Right lobe of liver (tissue), 6 donors: ENCODE results near the gene ZMYND12. TPM values are rescaled to one million over a fixed set of nuclear protein-coding genes. Genes with fewer than 3 reads are reported as not detected.
A peak's percentile ranks its signal among the peaks of the same experiment; 100 is the strongest.

Experiments used
- ATAC-seq, 4 donors: fragments of 200-7000 bp; cut with Tn5 transposase; one replicate each; pipeline ENCODE4 v1.9.1; 2020; ENCODE audit warnings: mild to moderate bottlenecking in 4 of 4, moderate library complexity in 4 of 4
- DNase-seq, 3 donors: peaks; one replicate each; pipeline ENCODE4 v3.0.0-alpha.2; 2020
- H3K27ac ChIP-seq, 3 donors: fragments of 200-600 bp; one replicate each; pipeline ENCODE4 v1.8.0; 2022
- H3K27me3 ChIP-seq, 2 donors: fragments of 200-600 bp; one replicate each; pipeline ENCODE4 v1.8.0; 2022
- H3K36me3 ChIP-seq, 4 donors: fragments of 200-600 bp; sonication (generic) in 1 of 4; one replicate each; pipeline versions ENCODE4 v1.5.1 to v1.8.0; 2017 to 2022; ENCODE audit warnings: control low read depth in 1 of 4
- H3K4me1 ChIP-seq, 4 donors: fragments of 200-600 bp; sonication (generic) in 1 of 4; one replicate each; pipeline versions ENCODE4 v1.5.1 to v1.8.0; 2017 to 2022; ENCODE audit warnings: control low read depth in 1 of 4
- H3K4me3 ChIP-seq, 3 donors: fragments of 200-600 bp; one replicate each; pipeline ENCODE4 v1.8.0; 2022
- H3K9me3 ChIP-seq, 4 donors: fragments of 200-600 bp; sonication (generic) in 1 of 4; one replicate each; pipeline versions ENCODE4 v1.5.1 to v1.8.0; 2017 to 2022; ENCODE audit warnings: control low read depth in 1 of 4
- CTCF ChIP-seq, 4 donors: fragments of 200-600 bp in 3 of 4; fragments of 450-650 bp in 1 of 4; IDR thresholded peaks; one replicate each; pipeline versions ENCODE4 v1.5.1 to v1.8.0; 2016 to 2022; ENCODE audit warnings: antibody characterized with exemption in 4 of 4, mild to moderate bottlenecking in 2 of 4
- POLR2A ChIP-seq: fragments of 450-650 bp; IDR thresholded peaks from one replicate; pipeline ENCODE4 v1.6.1; 2017; ENCODE audit warnings: antibody characterized with exemption, mild to moderate bottlenecking
- WGBS: methylation state at CpG from one replicate; pipeline ENCODE4 v1.1.6; 2018; ENCODE audit warnings: low coverage, low lambda C conversion rate; ENCODE audit not compliant: insufficient coverage; ENCODE audit errors: missing lambda C conversion rate; 5-methylcytosine and 5-hydroxymethylcytosine counted together
- intact Hi-C, 2 donors: fragments of 100-400 bp; cut with DNase I; formaldehyde crosslinking; loops; one replicate each; pipeline versions ENCODE4 v1.11.2 to v1.14.1; 2022
- small RNA-seq, 2 experiments: library from RNA; depleted of rRNA; stranded (forward); fragments of <200 nt; gene quantifications; one replicate each; pipeline ENCODE3, GENCODE V24; 2016
- total RNA-seq, 6 experiments: library from RNA; depleted of rRNA in 2 of 6; stranded (reverse); fragments of >200 nt in 2 of 6; fragmentation: NEBNext Ultra II Directional in 3 of 6; extraction: Animal tissue kit (Norgen Biotek cat#: 25700) in 3 of 6; gene quantifications; one replicate each; pipeline versions ENCODE4 v1.1.0 to v1.2.4, GENCODE V29; 2016 to 2023
- donor health status: DM: no; HTN: yes; CAD: no.
- donor health status: DM: no; HTN: no; CAD: no.
- donor health status: DM: no; HTN: no; CAD: no.
- donor health status: DM: no; HTN: yes; CAD: no.
- donor health status: DM: no; HTN: yes; CAD: no.

Gene ZMYND12
- total RNA-seq, 6 experiments from 2014 or later, result 1.5 to 7.3 (median 2.6) TPM

GRCh38 chr1:42381280-42381673, 74.5 kb downstream of the ZMYND12 start:
- peaks cover 0 to 5% (median 0%) of the 10 kb centered on the region in 4 donors for H3K4me1 ChIP-seq
- WGBS, result 15% methylated on average over 8 of the region's 8 CpGs
- DNase-seq, result no peak
- ATAC-seq, result no peak
- H3K36me3 ChIP-seq, result no peaks in the 10 kb centered on the region
- no peaks in the 10 kb centered on the region for H3K9me3 ChIP-seq
- no peak overlapping the region for H3K27ac ChIP-seq
- H3K27me3 ChIP-seq, result no peaks in the 10 kb centered on the region
- TF ChIP-seq POLR2A (no peak), CTCF (IDR thresholded peaks at IDR 0.05) (no peak)
- H3K4me3 ChIP-seq, result peak overlapping the region; percentile 44 to 62 (median 47)
- intact Hi-C loops, result no loop called here

GRCh38 chr1:42380586-42381279, 75.1 kb downstream of the ZMYND12 start, which contains the start of gene RIMKLA:
Gene RIMKLA, plus strand, starts transcription at chr1:42380792. Its CDS starts 143 bp downstream, at chr1:42380935.
- Histone ChIP-seq H3K27ac (no peak within 1 kb of the TSS), H3K4me1 (peaks cover 0 to 5% (median 0%) of the 10 kb centered on the region in 4 donors), H3K9me3 (no peaks in the 10 kb centered on the region), H3K27me3 (no peaks in the 10 kb centered on the region), H3K4me3 (peak within 1 kb of the TSS; percentile 44 to 62 (median 47)), H3K36me3 (no peaks in the 10 kb centered on the region)
- DNase-seq (peak; percentile 46 to 61 (median 58)), ATAC-seq (peak; percentile 86 to 94 (median 92))
- TF ChIP-seq CTCF (IDR thresholded peaks at IDR 0.05) (no peak), POLR2A (no peak)
- intact Hi-C loops, result no loop called here
- 0% methylated on average over 1 of the region's 101 CpGs for WGBS

Small RNA genes within 50 kb of the gene (small RNA-seq; reads per million reads assigned to genes)
- 0 reads per million in 2 experiments for gene TMSB4XP1

Other genes with a start within 250 kb of the ZMYND12 start
- 10 to 100 TPM; 12.1 to 18.4 (median 14.5) TPM for gene FOXJ3, start 120.8 kb downstream of the ZMYND12 start, total RNA-seq
- under 1 TPM; 0.02 to 0.95 (median 0.15) TPM for gene RIMKLA, start 75.2 kb downstream of the ZMYND12 start, total RNA-seq
- 10 to 100 TPM; 36.3 to 44.1 (median 42.7) TPM for gene PPCS, start 521 bp upstream of the ZMYND12 start, total RNA-seq
- 1 to 10 TPM in 3 of 6 experiments, under 1 TPM in 3; 0.37 to 1.4 (median 1.0) TPM for gene CCDC30, start 7.3 kb upstream of the ZMYND12 start, total RNA-seq
- gene PPIH, start 202.4 kb upstream of the ZMYND12 start, total RNA-seq, result 10 to 100 TPM in 2 of 6 experiments, 1 to 10 TPM in 4; 8.1 to 14.9 (median 9.2) TPM
- 100 to 1,000 TPM; 144 to 325 (median 207) TPM for gene YBX1, start 226.4 kb upstream of the ZMYND12 start, total RNA-seq